HepG2 (cell line): Measurements from ENCODE around the gene ASCC2. TPM values are rescaled to one million over a fixed set of nuclear protein-coding genes. Genes with fewer than 3 reads are reported as not detected.

Experiments used
- ARHGAP35 ChIP-seq: sonication (generic); formaldehyde crosslinking; IDR thresholded peaks from 2 replicates; pipeline ENCODE4 v1.9.0; 2022; ENCODE audit warnings: mild to moderate bottlenecking, inconsistent platforms, moderate library complexity, missing genetic modification reagents, borderline replicate concordance
- ARNT ChIP-seq: fragments of 450-650 bp; IDR thresholded peaks from 2 replicates; pipeline ENCODE4 v1.6.1; 2017
- CHD2 ChIP-seq: IDR thresholded peaks from 2 replicates; pipeline ENCODE4 v1.6.1; 2011; ENCODE audit warnings: low read depth, low read length, improper control_type of control experiment
- EED ChIP-seq: sonication (generic); formaldehyde crosslinking; IDR thresholded peaks from 2 replicates; pipeline ENCODE4 v1.5.0; 2020; ENCODE audit warnings: mild to moderate bottlenecking, missing genetic modification reagents
- FOSL1 ChIP-seq: sonication (generic); formaldehyde crosslinking; IDR thresholded peaks from 2 replicates; pipeline ENCODE4 v1.9.0; 2021; ENCODE audit warnings: missing genetic modification reagents, borderline replicate concordance
- GABPA ChIP-seq, 2 experiments: IDR thresholded peaks; 2 replicates each; pipeline ENCODE4 v1.6.1; 2011 to 2016; ENCODE audit warnings: low read depth in 2 of 2, low read length in 1 of 2, missing biosample characterization in 1 of 2, missing genetic modification characterization in 1 of 2
- HIVEP1 ChIP-seq: sonication (generic); formaldehyde crosslinking; IDR thresholded peaks from 2 replicates; pipeline ENCODE4 v1.4.0; 2020; ENCODE audit warnings: mild to moderate bottlenecking, missing genetic modification reagents
- HNF4G ChIP-seq, 2 experiments: sonication (generic) in 1 of 2; formaldehyde crosslinking in 1 of 2; IDR thresholded peaks; 2 replicates each; pipeline versions ENCODE4 v1.4.0 to v1.6.1; 2011 to 2020; ENCODE audit warnings: borderline replicate concordance in 2 of 2, low read depth in 2 of 2, mild to moderate bottlenecking in 2 of 2, low read length in 1 of 2, missing genetic modification reagents in 1 of 2, moderate library complexity in 1 of 2
- HOXA5 ChIP-seq: sonication (generic); formaldehyde crosslinking; IDR thresholded peaks from 2 replicates; pipeline ENCODE4 v1.4.0; 2020; ENCODE audit warnings: missing genetic modification reagents
- MAFK ChIP-seq, 2 experiments: IDR thresholded peaks in 1 of 2; conservative IDR thresholded peaks in 1 of 2; 2 replicates each; pipeline ENCODE4 v1.6.1; 2011; ENCODE audit warnings: improper control_type of control experiment in 2 of 2, low read length in 2 of 2
- MIER3 ChIP-seq: IDR thresholded peaks from 2 replicates; pipeline ENCODE4 v1.6.1; 2016; ENCODE audit warnings: missing compliant biosample characterization, borderline replicate concordance
- PPARG ChIP-seq: conservative IDR thresholded peaks from 2 replicates; pipeline ENCODE4 v1.6.1; 2016; ENCODE audit warnings: missing biosample characterization, missing genetic modification reagents
- SAFB2 ChIP-seq: sonication (generic); formaldehyde crosslinking; IDR thresholded peaks from 2 replicates; pipeline ENCODE4 v1.5.1; 2020; ENCODE audit warnings: missing genetic modification reagents, low read depth, mild to moderate bottlenecking, borderline replicate concordance
- SCMH1 ChIP-seq: sonication (generic); formaldehyde crosslinking; IDR thresholded peaks from 2 replicates; pipeline ENCODE4 v1.9.0; 2021; ENCODE audit warnings: missing genetic modification reagents, mild to moderate bottlenecking, borderline replicate concordance
- SRF ChIP-seq: IDR thresholded peaks from 2 replicates; pipeline ENCODE4 v1.6.1; 2011; ENCODE audit warnings: mild to moderate bottlenecking, low read depth, low read length, moderate library complexity
- ZNF607 ChIP-seq: sonication (generic); formaldehyde crosslinking; IDR thresholded peaks from 2 replicates; pipeline ENCODE4 v1.5.1; 2020; ENCODE audit warnings: missing genetic modification reagents, mild to moderate bottlenecking, borderline replicate concordance
- ZNF7 ChIP-seq: IDR thresholded peaks from 2 replicates; pipeline ENCODE4 v1.6.1; 2016; ENCODE audit warnings: missing biosample characterization, missing genetic modification reagents
- ZSCAN21 ChIP-seq: sonication (generic); formaldehyde crosslinking; IDR thresholded peaks from 2 replicates; pipeline ENCODE4 v1.8.0; 2022; ENCODE audit warnings: mild to moderate bottlenecking, missing genetic modification reagents, moderate library complexity, borderline replicate concordance
- polyA plus RNA-seq, 8 experiments: library from polyadenylated mRNA; depleted of rRNA in 3 of 8; stranded (reverse) in 7 of 8; unstranded in 1 of 8; fragments of >200 nt; fragmentation: Illumina TruSeq in 4 of 8; extraction: Trizol in 4 of 8; gene quantifications; 2 replicates each; pipeline versions ENCODE4 v1.2.1 to v1.2.3, GENCODE V29; 2011 to 2016; ENCODE audit warnings: low read depth in 4 of 8, missing spikeins in 1 of 8, mixed read lengths in 1 of 8; ENCODE audit not compliant: insufficient read depth in 1 of 8
- total RNA-seq, 5 experiments: library from RNA; depleted of rRNA; stranded (reverse); fragments of >200 nt; fragmentation: Illumina TruSeq; extraction: Trizol; gene quantifications; 2 replicates each; pipeline ENCODE4 v1.2.3, GENCODE V29; 2016; ENCODE audit warnings: low read depth in 1 of 5
- TF ChIP-seq, protein P1 (sequence below): sonication (generic); formaldehyde crosslinking; IDR thresholded peaks from 2 replicates; pipeline ENCODE4 v1.5.0; 2020; ENCODE audit warnings: missing genetic modification reagents
- TF ChIP-seq, protein P2 (sequence below): sonication (generic); formaldehyde crosslinking; IDR thresholded peaks from 2 replicates; pipeline ENCODE4 v1.5.1; 2020; ENCODE audit warnings: missing genetic modification reagents, mild to moderate bottlenecking, borderline replicate concordance
- TF ChIP-seq, protein P3 (sequence below): sonication (generic); formaldehyde crosslinking; IDR thresholded peaks from 2 replicates; pipeline ENCODE4 v1.4.0; 2020; ENCODE audit warnings: mild to moderate bottlenecking, missing genetic modification reagents
- TF ChIP-seq, protein P4 (sequence below): sonication (generic); formaldehyde crosslinking; IDR thresholded peaks from 2 replicates; pipeline ENCODE4 v1.5.0; 2020; ENCODE audit warnings: missing genetic modification reagents
- TF ChIP-seq, protein P5 (sequence below): IDR thresholded peaks from 2 replicates; pipeline ENCODE4 v1.6.1; 2016; ENCODE audit warnings: low read depth, borderline replicate concordance

ASCC2 gene
- total and polyA plus RNA-seq, 2 of the 13 experiments (the other 11 are each of a cell fraction or from before 2014, with no cell fraction given): 26.2 to 26.3 TPM

DNA sequence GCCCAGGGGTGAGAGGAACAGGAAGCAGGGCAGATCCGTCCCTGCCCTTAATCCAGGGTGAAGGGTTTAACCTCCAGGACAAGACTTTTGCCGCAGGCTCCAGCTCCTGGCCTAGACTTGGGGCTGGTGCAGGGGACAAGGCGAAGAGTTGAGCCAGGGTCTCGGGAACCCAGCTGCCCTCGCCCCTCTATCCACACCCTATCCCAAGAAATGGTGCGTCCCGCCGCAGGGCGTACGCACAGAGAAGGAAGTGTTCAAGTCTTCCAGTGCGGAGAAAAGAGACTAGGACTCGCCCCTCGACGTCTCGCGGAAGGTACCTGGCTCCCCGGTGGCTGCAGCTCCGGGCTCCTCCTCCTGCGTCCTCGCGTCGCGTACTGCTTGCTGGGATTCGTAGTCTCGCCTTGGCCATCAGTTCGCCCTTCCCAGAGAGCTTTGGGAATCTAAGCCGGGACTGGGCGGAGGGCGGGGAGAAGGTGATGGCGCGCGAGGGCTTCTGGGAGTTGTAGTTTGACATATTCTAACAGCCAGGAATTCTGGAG is 71.4 kb downstream of the ASCC2 start, which contains the start of gene ZMAT5 (continued):
- TF ChIP-seq, protein P1, sequence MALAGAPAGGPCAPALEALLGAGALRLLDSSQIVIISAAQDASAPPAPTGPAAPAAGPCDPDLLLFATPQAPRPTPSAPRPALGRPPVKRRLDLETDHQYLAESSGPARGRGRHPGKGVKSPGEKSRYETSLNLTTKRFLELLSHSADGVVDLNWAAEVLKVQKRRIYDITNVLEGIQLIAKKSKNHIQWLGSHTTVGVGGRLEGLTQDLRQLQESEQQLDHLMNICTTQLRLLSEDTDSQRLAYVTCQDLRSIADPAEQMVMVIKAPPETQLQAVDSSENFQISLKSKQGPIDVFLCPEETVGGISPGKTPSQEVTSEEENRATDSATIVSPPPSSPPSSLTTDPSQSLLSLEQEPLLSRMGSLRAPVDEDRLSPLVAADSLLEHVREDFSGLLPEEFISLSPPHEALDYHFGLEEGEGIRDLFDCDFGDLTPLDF (CRISPR knock-in tag): peak; percentile 63; the same call in 1 of the 2 replicates
- TF ChIP-seq ARNT (no peak), GABPA (IDR thresholded peaks at IDR 0.05; ENCODE audit: low read depth, low read length) (no peak; the same call in 1 of the 2 replicates), GABPA (CRISPR knock-in tag; IDR thresholded peaks at IDR 0.05; ENCODE audit: low read depth) (peak; percentile 59), ARHGAP35 (0 out of 2 replicates have a peak, but pooled peaks have one; percentile 43), ZSCAN21 (CRISPR knock-in tag) (peak; percentile 87), FOSL1 (CRISPR knock-in tag) (no peak), PPARG (peak; percentile 36; the same call in 1 of the 2 replicates), SCMH1 (CRISPR knock-in tag) (no peak), ZNF7 (CRISPR knock-in tag) (0 out of 2 replicates have a peak, but pooled peaks have one; percentile 5), MAFK (conservative IDR thresholded peaks at IDR 0.05 in 1 of 2, IDR thresholded peaks at IDR 0.05 in 1 of 2; ENCODE audit: low read length in 2 of 2) (no peak), HOXA5 (CRISPR knock-in tag) (peak; percentile 6; the same call in 1 of the 2 replicates), CHD2 (peak; percentile 75), SAFB2 (peak; percentile 39; the same call in 1 of the 2 replicates), SRF (no peak), HNF4G (IDR thresholded peaks at IDR 0.05; ENCODE audit: borderline replicate concordance, low read depth, low read length) (no peak), HNF4G (CRISPR knock-in tag; IDR thresholded peaks at IDR 0.05; ENCODE audit: borderline replicate concordance, low read depth) (0 out of 2 replicates have a peak, but pooled peaks have one; percentile 11), ZNF607 (CRISPR knock-in tag) (peak; percentile 40; the same call in 1 of the 2 replicates), MIER3 (CRISPR knock-in tag) (no peak; the same call in 1 of the 2 replicates), HIVEP1 (CRISPR knock-in tag) (peak; percentile 76; the same call in 1 of the 2 replicates), EED (CRISPR knock-in tag) (peak; percentile 31; the same call in 1 of the 2 replicates)
- TF ChIP-seq, protein P2, sequence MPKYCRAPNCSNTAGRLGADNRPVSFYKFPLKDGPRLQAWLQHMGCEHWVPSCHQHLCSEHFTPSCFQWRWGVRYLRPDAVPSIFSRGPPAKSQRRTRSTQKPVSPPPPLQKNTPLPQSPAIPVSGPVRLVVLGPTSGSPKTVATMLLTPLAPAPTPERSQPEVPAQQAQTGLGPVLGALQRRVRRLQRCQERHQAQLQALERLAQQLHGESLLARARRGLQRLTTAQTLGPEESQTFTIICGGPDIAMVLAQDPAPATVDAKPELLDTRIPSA (CRISPR knock-in tag): 0 out of 2 replicates have a peak, but pooled peaks have one; percentile 67
- TF ChIP-seq, protein P3, sequence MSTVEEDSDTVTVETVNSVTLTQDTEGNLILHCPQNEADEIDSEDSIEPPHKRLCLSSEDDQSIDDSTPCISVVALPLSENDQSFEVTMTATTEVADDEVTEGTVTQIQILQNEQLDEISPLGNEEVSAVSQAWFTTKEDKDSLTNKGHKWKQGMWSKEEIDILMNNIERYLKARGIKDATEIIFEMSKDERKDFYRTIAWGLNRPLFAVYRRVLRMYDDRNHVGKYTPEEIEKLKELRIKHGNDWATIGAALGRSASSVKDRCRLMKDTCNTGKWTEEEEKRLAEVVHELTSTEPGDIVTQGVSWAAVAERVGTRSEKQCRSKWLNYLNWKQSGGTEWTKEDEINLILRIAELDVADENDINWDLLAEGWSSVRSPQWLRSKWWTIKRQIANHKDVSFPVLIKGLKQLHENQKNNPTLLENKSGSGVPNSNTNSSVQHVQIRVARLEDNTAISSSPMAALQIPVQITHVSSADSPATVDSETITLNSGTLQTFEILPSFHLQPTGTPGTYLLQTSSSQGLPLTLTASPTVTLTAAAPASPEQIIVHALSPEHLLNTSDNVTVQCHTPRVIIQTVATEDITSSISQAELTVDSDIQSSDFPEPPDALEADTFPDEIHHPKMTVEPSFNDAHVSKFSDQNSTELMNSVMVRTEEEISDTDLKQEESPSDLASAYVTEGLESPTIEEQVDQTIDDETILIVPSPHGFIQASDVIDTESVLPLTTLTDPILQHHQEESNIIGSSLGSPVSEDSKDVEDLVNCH (CRISPR knock-in tag): no peak; the same call in 1 of the 2 replicates
- TF ChIP-seq, protein P4, sequence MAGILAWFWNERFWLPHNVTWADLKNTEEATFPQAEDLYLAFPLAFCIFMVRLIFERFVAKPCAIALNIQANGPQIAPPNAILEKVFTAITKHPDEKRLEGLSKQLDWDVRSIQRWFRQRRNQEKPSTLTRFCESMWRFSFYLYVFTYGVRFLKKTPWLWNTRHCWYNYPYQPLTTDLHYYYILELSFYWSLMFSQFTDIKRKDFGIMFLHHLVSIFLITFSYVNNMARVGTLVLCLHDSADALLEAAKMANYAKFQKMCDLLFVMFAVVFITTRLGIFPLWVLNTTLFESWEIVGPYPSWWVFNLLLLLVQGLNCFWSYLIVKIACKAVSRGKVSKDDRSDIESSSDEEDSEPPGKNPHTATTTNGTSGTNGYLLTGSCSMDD (CRISPR knock-in tag): no peak
- TF ChIP-seq, protein P5, sequence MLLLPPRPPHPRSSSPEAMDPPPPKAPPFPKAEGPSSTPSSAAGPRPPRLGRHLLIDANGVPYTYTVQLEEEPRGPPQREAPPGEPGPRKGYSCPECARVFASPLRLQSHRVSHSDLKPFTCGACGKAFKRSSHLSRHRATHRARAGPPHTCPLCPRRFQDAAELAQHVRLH: peak; percentile 36; the same call in 1 of the 2 replicates
